PC-9 (cell line): Measurements from ENCODE around the gene IQCK.

Experiments
- EZH2 ChIP-seq: fragments of 200-600 bp; sonication (generic); IDR thresholded peaks from 2 replicates; pipeline ENCODE4 v1.8.0; 2017; ENCODE audit warnings: antibody characterized with exemption, low read depth
- TF ChIP-seq, protein P1 (sequence below): fragments of 200-600 bp; sonication (generic); conservative IDR thresholded peaks from 2 replicates; pipeline ENCODE4 v1.6.1; 2017; ENCODE audit warnings: mixed run types, antibody characterized with exemption, mild to moderate bottlenecking, moderate library complexity

DNA sequence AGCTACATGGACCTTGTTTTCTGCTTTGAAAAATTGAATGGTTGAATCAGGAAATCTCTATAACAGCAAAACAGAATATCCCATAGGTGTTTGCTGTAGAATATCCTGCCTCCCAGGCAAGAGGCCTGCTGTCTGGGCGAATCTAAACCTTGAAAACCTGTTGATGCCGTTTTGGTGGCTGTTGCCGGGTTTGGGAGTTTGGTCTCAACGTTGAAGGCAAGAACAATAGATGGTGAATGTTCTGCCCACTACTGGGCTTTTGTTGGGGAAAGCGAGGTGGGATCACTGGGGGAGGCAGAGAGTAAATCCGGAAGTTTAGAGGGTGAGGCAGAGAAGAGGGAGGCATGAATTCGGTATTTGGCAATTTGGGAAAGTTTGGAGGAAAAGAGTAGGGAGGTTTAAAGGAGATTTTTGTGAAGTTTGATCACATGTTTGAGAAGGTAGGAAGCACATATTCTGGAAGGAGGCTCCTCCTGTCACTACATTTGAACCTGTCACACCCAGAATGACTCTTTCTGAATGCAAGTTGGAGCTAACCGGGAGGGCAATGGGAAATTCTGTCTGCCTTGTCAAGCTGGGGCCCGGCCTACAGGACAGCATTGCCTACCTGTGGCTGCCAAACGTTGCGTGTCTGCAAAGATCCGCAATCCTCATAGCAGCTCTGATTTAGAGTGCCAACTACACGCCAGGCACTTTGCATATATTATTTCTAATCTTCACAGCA, 120.1 kb downstream of the IQCK start:
- TF ChIP-seq, protein P1, sequence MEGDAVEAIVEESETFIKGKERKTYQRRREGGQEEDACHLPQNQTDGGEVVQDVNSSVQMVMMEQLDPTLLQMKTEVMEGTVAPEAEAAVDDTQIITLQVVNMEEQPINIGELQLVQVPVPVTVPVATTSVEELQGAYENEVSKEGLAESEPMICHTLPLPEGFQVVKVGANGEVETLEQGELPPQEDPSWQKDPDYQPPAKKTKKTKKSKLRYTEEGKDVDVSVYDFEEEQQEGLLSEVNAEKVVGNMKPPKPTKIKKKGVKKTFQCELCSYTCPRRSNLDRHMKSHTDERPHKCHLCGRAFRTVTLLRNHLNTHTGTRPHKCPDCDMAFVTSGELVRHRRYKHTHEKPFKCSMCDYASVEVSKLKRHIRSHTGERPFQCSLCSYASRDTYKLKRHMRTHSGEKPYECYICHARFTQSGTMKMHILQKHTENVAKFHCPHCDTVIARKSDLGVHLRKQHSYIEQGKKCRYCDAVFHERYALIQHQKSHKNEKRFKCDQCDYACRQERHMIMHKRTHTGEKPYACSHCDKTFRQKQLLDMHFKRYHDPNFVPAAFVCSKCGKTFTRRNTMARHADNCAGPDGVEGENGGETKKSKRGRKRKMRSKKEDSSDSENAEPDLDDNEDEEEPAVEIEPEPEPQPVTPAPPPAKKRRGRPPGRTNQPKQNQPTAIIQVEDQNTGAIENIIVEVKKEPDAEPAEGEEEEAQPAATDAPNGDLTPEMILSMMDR, result no peak
- no peak for TF ChIP-seq EZH2
